GM23248 (cell line): Measurements from ENCODE around the gene METTL8.

Experiments used
- EZH2 ChIP-seq: fragments of 200-600 bp; sonication (generic); IDR thresholded peaks from 2 replicates; pipeline ENCODE4 v1.6.1; 2018; ENCODE audit warnings: antibody characterized with exemption, mild to moderate bottlenecking; ENCODE audit not compliant: insufficient read depth, poor library complexity, severe bottlenecking
- EZH2phosphoT487 ChIP-seq: fragments of 200-600 bp; sonication (generic); IDR thresholded peaks from 2 replicates; pipeline ENCODE4 v1.6.1; 2018; ENCODE audit warnings: antibody characterized with exemption, moderate library complexity, mild to moderate bottlenecking, low read depth; ENCODE audit not compliant: insufficient read depth

GRCh38 chr2:171405546-171405945, 28.2 kb downstream of the METTL8 start:
- no peak for TF ChIP-seq EZH2
- no peak for TF ChIP-seq EZH2phosphoT487
